IMR-90 (cell line): ENCODE measurements around the gene TGFBR2. TPM values are rescaled to one million over a fixed set of nuclear protein-coding genes. Genes with fewer than 3 reads are reported as not detected.

Experiments used
- ATAC-seq: fragments of 200-7000 bp; cut with Tn5 transposase; 2 replicates; pipeline ENCODE4 v1.9.1; 2020; ENCODE audit warnings: low read depth, mild to moderate bottlenecking, moderate library complexity
- BruUV-seq: library from RNA; stranded (reverse); fragments of 400-500 nt; replicated peaks from 2 replicates; lab custom pipeline; 2021; lab: Mats Ljungman, UMichigan
- CTCF ChIA-PET: fragments of 300-600 bp; formaldehyde crosslinking; extraction: SDS; loops from one replicate; lab custom pipeline; 2021; ENCODE audit warnings: antibody characterized with exemption; lab: Yijun Ruan, JAX
- POLR2A ChIA-PET: fragments of 300-600 bp; sonication (Branson Sonifier 250); formaldehyde crosslinking; loops from one replicate; lab custom pipeline; 2022; ENCODE audit warnings: antibody characterized with exemption; ENCODE audit not compliant: unreplicated experiment; lab: Charles Lee
- DNase-seq: peaks from one replicate; pipeline ENCODE4 v3.0.0; 2013
- H2AFZ ChIP-seq: replicated peaks from 2 replicates; pipeline ENCODE3; 2013; ENCODE audit warnings: low read length, mild to moderate bottlenecking; ENCODE audit not compliant: poor library complexity
- H2AK5ac ChIP-seq: 2 replicates; pipeline ENCODE4 v1.6.1; 2013; ENCODE audit warnings: low read depth, low read length, inconsistent platforms
- H2AK9ac ChIP-seq: replicated peaks from 2 replicates; pipeline ENCODE3; 2013; ENCODE audit warnings: mild to moderate bottlenecking, low read depth, low read length, moderate library complexity; ENCODE audit not compliant: poor library complexity
- H2BK120ac ChIP-seq: 2 replicates; pipeline ENCODE4 v1.6.1; 2013; ENCODE audit warnings: low read depth, low read length, inconsistent platforms
- H2BK15ac ChIP-seq: 3 replicates; pipeline ENCODE4 v1.6.1; 2013; ENCODE audit warnings: low read depth, low read length, inconsistent platforms
- H2BK20ac ChIP-seq: 2 replicates; pipeline ENCODE4 v1.6.1; 2013; ENCODE audit warnings: low read depth, mild to moderate bottlenecking, inconsistent platforms, low read length, moderate library complexity
- H2BK5ac ChIP-seq: 2 replicates; pipeline ENCODE4 v1.6.1; 2013; ENCODE audit warnings: mild to moderate bottlenecking, low read depth, low read length, inconsistent platforms; ENCODE audit not compliant: poor library complexity, severe bottlenecking
- H3K14ac ChIP-seq: replicated peaks from 2 replicates; pipeline ENCODE4 v1.6.1; 2013; ENCODE audit warnings: low read depth, low read length, inconsistent platforms
- H3K18ac ChIP-seq: 2 replicates; pipeline ENCODE4 v1.6.1; 2013; ENCODE audit warnings: low read depth, low read length, control low read depth
- H3K23ac ChIP-seq: 2 replicates; pipeline ENCODE4 v1.6.1; 2013; ENCODE audit warnings: low read depth, low read length, inconsistent platforms
- H3K27ac ChIP-seq: 2 replicates; pipeline ENCODE4 v1.5.1; 2013; ENCODE audit warnings: mild to moderate bottlenecking, control low read depth, low read length; ENCODE audit not compliant: insufficient read depth
- H3K27me3 ChIP-seq: 2 replicates; pipeline ENCODE4 v1.6.1; 2013; ENCODE audit warnings: low read length; ENCODE audit not compliant: control insufficient read depth, insufficient read depth
- H3K36me3 ChIP-seq: 2 replicates; pipeline ENCODE4 v1.6.1; 2013; ENCODE audit warnings: low read length, mixed read lengths; ENCODE audit not compliant: control insufficient read depth, insufficient read depth
- H3K4ac ChIP-seq: 2 replicates; pipeline ENCODE4 v1.6.1; 2013; ENCODE audit warnings: low read depth, low read length, inconsistent platforms
- H3K4me1 ChIP-seq: 2 replicates; pipeline ENCODE4 v1.6.1; 2013; ENCODE audit warnings: low read length, mixed read lengths; ENCODE audit not compliant: control insufficient read depth, insufficient read depth
- H3K4me2 ChIP-seq: 2 replicates; pipeline ENCODE4 v1.6.1; 2013; ENCODE audit warnings: low read depth, mild to moderate bottlenecking, control low read depth, low read length, moderate library complexity
- H3K4me3 ChIP-seq: 2 replicates; pipeline ENCODE4 v1.5.1; 2013; ENCODE audit warnings: low read depth, mild to moderate bottlenecking, control low read depth, low read length, moderate library complexity; ENCODE audit not compliant: insufficient read depth
- H3K56ac ChIP-seq: 2 replicates; pipeline ENCODE4 v1.6.1; 2013; ENCODE audit warnings: low read length, inconsistent platforms; ENCODE audit not compliant: insufficient read depth; ENCODE audit errors: extremely low read depth
- H3K79me1 ChIP-seq, 2 experiments: 2 replicates each; pipeline ENCODE4 v1.6.1; 2013; ENCODE audit warnings: low read length in 2 of 2, inconsistent platforms in 1 of 2, low read depth in 1 of 2
- H3K9ac ChIP-seq: 2 replicates; pipeline ENCODE4 v1.6.1; 2013; ENCODE audit warnings: low read depth, low read length, control low read depth
- H3K9me1 ChIP-seq: 2 replicates; pipeline ENCODE4 v1.6.1; 2013; ENCODE audit warnings: low read length, inconsistent platforms; ENCODE audit not compliant: insufficient read depth
- H3K9me3 ChIP-seq: 2 replicates; pipeline ENCODE4 v1.6.1; 2013; ENCODE audit warnings: low read length; ENCODE audit not compliant: control insufficient read depth, insufficient read depth
- H4K20me1 ChIP-seq: 2 replicates; pipeline ENCODE4 v1.6.1; 2013; ENCODE audit warnings: low read length, inconsistent platforms; ENCODE audit not compliant: insufficient read depth
- H4K5ac ChIP-seq: 2 replicates; pipeline ENCODE4 v1.6.1; 2013; ENCODE audit warnings: mild to moderate bottlenecking, low read depth, low read length, control low read depth
- H4K8ac ChIP-seq, 2 experiments: 2 replicates each; pipeline ENCODE4 v1.6.1; 2013; ENCODE audit warnings: low read depth in 2 of 2, low read length in 2 of 2, control low read depth in 1 of 2, inconsistent platforms in 1 of 2
- H4K91ac ChIP-seq: 2 replicates; pipeline ENCODE4 v1.6.1; 2013; ENCODE audit warnings: low read depth, low read length, inconsistent platforms; ENCODE audit not compliant: insufficient read depth
- MAZ ChIP-seq: IDR thresholded peaks from 2 replicates; pipeline ENCODE4 v1.6.1; 2012; ENCODE audit warnings: low read depth, mild to moderate bottlenecking, low read length, improper control_type of control experiment, moderate library complexity, borderline replicate concordance
- MXI1 ChIP-seq: IDR thresholded peaks from 2 replicates; pipeline ENCODE4 v1.6.1; 2012; ENCODE audit warnings: low read depth, mild to moderate bottlenecking, low read length, moderate library complexity, borderline replicate concordance
- NFE2L2 ChIP-seq: fragments of 150-350 bp; IDR thresholded peaks from 2 replicates; pipeline ENCODE4 v1.6.1; 2016; ENCODE audit warnings: low read depth, mild to moderate bottlenecking, low read length
- RFX5 ChIP-seq: IDR thresholded peaks from 2 replicates; pipeline ENCODE4 v1.8.0; 2012; ENCODE audit warnings: low read depth, mild to moderate bottlenecking, low read length, moderate library complexity
- USF2 ChIP-seq: fragments of 150-350 bp; IDR thresholded peaks from 2 replicates; pipeline ENCODE4 v1.6.1; 2017; ENCODE audit warnings: mild to moderate bottlenecking, antibody characterized with exemption, low read length, low read depth
- WGBS, 2 experiments: methylation state at CpG; one replicate each; pipeline versions ENCODE4 v1.1.5 to v1.1.7; 2013; ENCODE audit warnings: missing lambda C conversion rate in 2 of 2; ENCODE audit not compliant: insufficient read length in 1 of 2; ENCODE audit errors: extremely low coverage in 2 of 2; 5-methylcytosine and 5-hydroxymethylcytosine counted together
- dilution Hi-C: fragments of 300-500 bp; cut with HindIII; formaldehyde crosslinking; loops from one replicate; pipeline ENCODE4 v1.14.3; 2018; ENCODE audit warnings: low sequenced_read_pairs; ENCODE audit not compliant: unreplicated experiment
- in situ Hi-C: fragments of 300-500 bp; cut with MboI; formaldehyde crosslinking; loops from 3 replicates; pipeline ENCODE4 v1.14.3; 2019; ENCODE audit warnings: low sequenced_read_pairs, inconsistent platforms, mixed read lengths
- intact Hi-C: fragments of 100-400 bp; cut with micrococcal nuclease; formaldehyde crosslinking; loops from 2 replicates; pipeline ENCODE4 v1.10.0; 2022
- polyA plus RNA-seq, 3 experiments: library from polyadenylated mRNA; depleted of rRNA; stranded (reverse); fragments of >200 nt; gene quantifications; 2 replicates each; pipeline ENCODE4 v1.2.3, GENCODE V29; 2012; ENCODE audit warnings: low replicate concordance in 1 of 3
- total RNA-seq: library from RNA; depleted of rRNA; stranded (reverse); fragments of >200 nt; gene quantifications from 2 replicates; pipeline ENCODE4 v1.2.3, GENCODE V29; 2012

TGFBR2 gene
- total and polyA plus RNA-seq, 2 of the 4 experiments (the other 2 are of a cell fraction), result 63.7 to 87.5 TPM

GRCh38 chr3:30634761-30635735, 28.6 kb downstream of the TGFBR2 start (continued):
- TF ChIP-seq MAZ, result no peak
- no peak for TF ChIP-seq RFX5

- H2BK5ac ChIP-seq, result no peak overlapping the region
- H2AFZ ChIP-seq, result no peak overlapping the region
- intact Hi-C loops, result no loop called here
- H3K9ac ChIP-seq, result no peak overlapping the region
- H3K4me3 ChIP-seq, result no peak overlapping the region
- TF ChIP-seq USF2, result no peak
- no peak for TF ChIP-seq RFX5
- no peak for TF ChIP-seq NFE2L2
- no peak for TF ChIP-seq MXI1
- H4K20me1 ChIP-seq, result peaks cover 9% of the 10 kb centered on the region; the same call in 1 of the 2 replicates
- CTCF ChIA-PET, result no interaction called here
- no peak overlapping the region for H2BK120ac ChIP-seq
- ATAC-seq, result no peak
- no peak overlapping the region for H3K23ac ChIP-seq
- H3K56ac ChIP-seq, result no peak overlapping the region
- peaks cover 3% of the 10 kb centered on the region; the same call in 1 of the 2 replicates for H3K4me1 ChIP-seq
- no peak overlapping the region for H4K8ac ChIP-seq
- no peaks in the 10 kb centered on the region; the same call in none of the 2 replicates for H3K9me1 ChIP-seq
- no peaks in the 10 kb centered on the region for H3K27me3 ChIP-seq
- H3K18ac ChIP-seq, result no peak overlapping the region
- peaks cover 34 to 80% of the 10 kb centered on the region in 2 experiments for H3K79me1 ChIP-seq
- DNase-seq, result no peak
- in situ Hi-C loops, result no loop called here
- dilution Hi-C loops, result no loop called here
- no peak overlapping the region for H3K27ac ChIP-seq
- POLR2A ChIA-PET, result no interaction called here
- no peak overlapping the region for H2AK9ac ChIP-seq
- no peak overlapping the region for H4K5ac ChIP-seq
- H3K4me2 ChIP-seq, result no peak overlapping the region
- BruUV-seq, result no TSS peak
- no peaks in the 10 kb centered on the region for H3K9me3 ChIP-seq
- H4K91ac ChIP-seq, result no peak overlapping the region
- H2BK20ac ChIP-seq, result no peak overlapping the region
- H3K36me3 ChIP-seq, result no peaks in the 10 kb centered on the region
- WGBS, 2 experiments, result 100% methylated on average over 1 of the region's 10 CpGs; no CpG with 5 or more reads in 1 of the 2 experiments
- H2BK15ac ChIP-seq, result no peak overlapping the region
- H3K4ac ChIP-seq, result no peak overlapping the region
- H3K14ac ChIP-seq, result no peak overlapping the region
- no peak overlapping the region for H2AK5ac ChIP-seq
Observed at GRCh38 chr3:30637310-30638219, 31.2 kb downstream of the TGFBR2 start.
